Vagina (tissue), 2 donors: Measurements from ENCODE around the gene FAM53B.

ENCODE experiments used
- CTCF ChIP-seq, 3 experiments: fragments of 450-650 bp in 2 of 3; fragments of 200-600 bp in 1 of 3; sonication (generic) in 1 of 3; IDR thresholded peaks; one replicate each; pipeline ENCODE4 v1.5.1; 2017 to 2019; ENCODE audit warnings: antibody characterized with exemption in 3 of 3, mild to moderate bottlenecking in 2 of 3, moderate library complexity in 2 of 3
- POLR2A ChIP-seq, 2 donors: fragments of 450-650 bp; IDR thresholded peaks; one replicate each; pipeline ENCODE4 v1.6.1; 2017; ENCODE audit warnings: antibody characterized with exemption in 2 of 2, mild to moderate bottlenecking in 2 of 2, moderate library complexity in 2 of 2

DNA sequence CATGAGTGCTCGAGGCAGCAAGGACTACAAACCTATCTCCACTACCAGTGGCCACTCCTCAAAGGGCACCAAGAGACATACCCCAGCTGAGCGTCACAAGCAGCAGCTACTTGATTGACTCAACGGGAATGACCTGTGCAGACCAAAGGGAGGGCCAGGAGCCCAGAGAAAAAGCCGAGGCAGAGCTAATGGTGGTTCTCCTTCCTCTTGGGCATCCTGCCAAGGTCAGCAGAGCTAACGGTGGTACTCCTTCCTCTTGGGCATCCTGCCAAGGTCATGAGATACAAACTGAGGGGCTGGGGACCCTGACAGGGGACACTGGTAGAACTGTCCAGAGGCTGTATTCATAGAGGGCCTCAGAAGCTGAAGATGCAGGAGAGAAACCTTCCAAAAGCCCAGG is 60.4 kb downstream of the FAM53B start:
- TF ChIP-seq POLR2A (IDR thresholded peaks at IDR 0.05), result no peak
- TF ChIP-seq CTCF (IDR thresholded peaks at IDR 0.05), result no peak
